Skin epidermis (tissue), 12 donors: ENCODE results near the gene EMC8.
"Not testable (repeated sequence)": the region's sequence is repeated elsewhere in the genome, so short reads cannot be mapped to it uniquely, and the experiment has no call there.

ENCODE experiments used
- H3K27ac ChIP-seq, 21 experiments: fragments of 200-600 bp; sonication (generic) in 11 of 21; one replicate each; pipeline ENCODE4 v1.5.0; 2020; ENCODE audit warnings: mild to moderate bottlenecking in 3 of 21, inconsistent platforms in 2 of 21, moderate library complexity in 2 of 21
- H3K4me3 ChIP-seq, 7 experiments: fragments of 200-600 bp; sonication (generic) in 2 of 7; one replicate each; pipeline ENCODE4 v1.5.0; 2020; ENCODE audit warnings: inconsistent platforms in 2 of 7, mild to moderate bottlenecking in 2 of 7, moderate library complexity in 1 of 7

The EMC8 gene

DNA sequence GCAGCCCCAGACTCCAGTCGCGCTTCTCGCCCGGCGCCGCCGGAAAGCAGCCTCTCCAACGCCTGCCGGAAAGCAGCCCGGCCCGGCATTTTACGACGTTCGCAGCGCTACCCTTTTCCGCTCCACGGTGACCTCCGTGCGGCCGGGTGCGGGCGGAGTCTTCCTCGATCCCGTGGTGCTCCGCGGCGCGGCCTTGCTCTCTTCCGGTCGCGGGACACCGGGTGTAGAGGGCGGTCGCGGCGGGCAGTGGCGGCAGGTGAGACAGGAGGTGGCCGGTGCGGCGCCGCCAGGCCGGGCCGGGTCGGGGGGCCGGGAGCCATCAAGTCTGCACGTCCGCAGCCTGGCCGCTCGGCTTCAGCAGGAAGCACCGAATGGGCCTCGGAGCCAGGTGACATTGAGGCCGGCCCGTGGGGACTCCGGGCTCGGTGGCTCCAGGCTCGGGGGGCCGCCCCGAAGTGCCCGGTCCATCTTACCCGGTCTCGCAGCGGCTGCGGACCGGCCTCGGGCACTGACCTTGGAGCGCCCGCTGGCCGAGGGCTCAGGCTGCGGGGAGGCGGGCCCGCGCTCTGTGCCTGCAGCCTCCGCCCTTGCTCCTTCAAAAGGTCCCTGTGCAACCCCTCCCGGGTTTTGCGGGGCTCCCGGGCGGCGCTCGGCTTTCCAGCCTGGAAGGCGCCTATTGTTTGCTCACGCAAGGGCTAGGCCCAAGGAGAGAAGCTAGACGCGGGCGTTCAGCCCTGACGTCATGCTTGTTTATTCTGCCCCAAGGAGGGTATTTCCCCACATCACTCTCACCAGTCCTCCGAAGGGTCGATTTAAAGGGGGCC is at the start of gene EMC8, which contains the start of gene COX4I1:
Gene EMC8, minus strand, starts transcription at position 48 of the 824 bp plus-strand sequence. CDS start 249 bp downstream, outside the sequence.
Gene COX4I1, plus strand, starts transcription at position 199 of the 824 bp plus-strand sequence. CDS start 1,511 bp downstream, outside the sequence.
- H3K4me3 ChIP-seq = peak within 1 kb of the TSS; percentile 83 to 99 (median 96)
- H3K27ac ChIP-seq = peak within 1 kb of the TSS; percentile 85 to 99 (median 94)

GRCh38 chr16:85848986-85849385 is 49.6 kb upstream of the EMC8 start:
- no peak overlapping the region for H3K4me3 ChIP-seq
- H3K27ac ChIP-seq = no peak overlapping the region

- H3K4me3 ChIP-seq = no peak overlapping the region
Measured at GRCh38 chr16:85847681-85848601, 48.6 kb upstream of the EMC8 start.

DNA sequence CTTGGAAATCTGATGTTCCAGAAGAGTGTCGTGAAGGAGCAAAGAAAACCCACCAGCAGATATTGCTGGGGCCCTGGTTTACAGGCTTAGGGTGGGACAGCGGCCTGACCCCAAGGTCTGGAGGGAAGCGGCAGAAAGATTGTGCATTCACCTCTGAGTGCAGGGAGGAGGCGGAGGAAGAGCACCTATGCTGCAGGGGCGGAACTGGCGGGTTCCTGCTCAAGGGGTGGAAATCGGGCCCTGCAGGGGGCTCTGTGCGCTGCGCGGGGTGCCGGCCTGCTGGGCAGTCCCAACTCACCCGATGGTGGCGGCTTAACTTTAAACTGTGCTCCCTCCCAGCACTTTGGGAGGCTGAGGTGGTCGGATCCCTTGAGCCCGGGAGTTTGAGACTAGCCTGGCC is 47.7 kb upstream of the EMC8 start:
- H3K4me3 ChIP-seq = no peak overlapping the region
- H3K27ac ChIP-seq = no peak overlapping the region

More at GRCh38 chr16:85847681-85848601, 48.6 kb upstream of the EMC8 start:
- H3K27ac ChIP-seq = no peak overlapping the region

GRCh38 chr16:85846461-85846860 is 47.1 kb upstream of the EMC8 start:
- H3K4me3 ChIP-seq = no peak overlapping the region
- H3K27ac ChIP-seq = no peak overlapping the region

DNA sequence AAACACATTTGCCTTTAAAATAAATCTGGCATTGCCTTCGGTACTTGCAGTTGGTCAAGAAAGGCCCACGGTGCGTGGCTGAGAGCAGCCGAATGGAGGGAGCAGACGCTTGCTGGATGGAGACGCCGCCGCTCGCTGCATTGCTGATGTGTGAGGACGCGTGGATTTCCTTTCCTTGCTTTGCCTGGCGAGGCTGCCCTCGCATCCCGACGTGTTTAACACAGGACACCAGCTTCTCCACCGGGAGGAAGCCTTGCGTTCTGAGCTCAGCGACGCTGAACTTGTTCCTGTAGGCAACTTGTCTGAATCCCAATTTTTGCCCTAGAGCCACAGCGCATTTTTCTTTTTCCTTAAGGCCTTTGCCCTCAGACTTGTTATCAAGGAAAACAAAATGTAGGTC is 45.9 kb upstream of the EMC8 start:
- no peak overlapping the region for H3K4me3 ChIP-seq

DNA sequence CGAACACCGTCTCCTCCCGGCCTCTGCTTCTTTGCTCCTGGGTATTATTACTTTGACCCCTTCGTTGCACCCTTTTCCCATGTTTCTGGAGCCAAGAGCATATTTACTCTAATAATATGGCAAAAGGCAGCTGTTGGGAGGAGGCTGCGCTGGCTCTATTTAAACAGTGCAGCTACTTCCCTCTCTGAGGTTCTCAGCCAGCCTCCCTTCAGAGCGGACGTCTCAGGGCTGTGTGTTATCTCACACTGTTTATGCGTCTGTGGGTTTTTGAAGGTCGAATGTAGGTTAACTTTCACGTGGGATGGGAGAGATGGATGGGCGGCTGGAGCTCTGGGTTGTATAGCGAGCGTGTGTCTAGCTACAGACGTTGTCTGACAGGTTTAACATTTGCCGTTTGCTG is 45.4 kb upstream of the EMC8 start:
- Histone ChIP-seq H3K4me3 (no peak overlapping the region), H3K27ac (no peak overlapping the region)

More for the DNA sequence above, 45.9 kb upstream of the EMC8 start:
- no peak overlapping the region for H3K27ac ChIP-seq

- Histone ChIP-seq H3K27ac (no peak overlapping the region), H3K4me3 (no peak overlapping the region)
Measured at GRCh38 chr16:85844169-85844481, 44.8 kb upstream of the EMC8 start.

DNA sequence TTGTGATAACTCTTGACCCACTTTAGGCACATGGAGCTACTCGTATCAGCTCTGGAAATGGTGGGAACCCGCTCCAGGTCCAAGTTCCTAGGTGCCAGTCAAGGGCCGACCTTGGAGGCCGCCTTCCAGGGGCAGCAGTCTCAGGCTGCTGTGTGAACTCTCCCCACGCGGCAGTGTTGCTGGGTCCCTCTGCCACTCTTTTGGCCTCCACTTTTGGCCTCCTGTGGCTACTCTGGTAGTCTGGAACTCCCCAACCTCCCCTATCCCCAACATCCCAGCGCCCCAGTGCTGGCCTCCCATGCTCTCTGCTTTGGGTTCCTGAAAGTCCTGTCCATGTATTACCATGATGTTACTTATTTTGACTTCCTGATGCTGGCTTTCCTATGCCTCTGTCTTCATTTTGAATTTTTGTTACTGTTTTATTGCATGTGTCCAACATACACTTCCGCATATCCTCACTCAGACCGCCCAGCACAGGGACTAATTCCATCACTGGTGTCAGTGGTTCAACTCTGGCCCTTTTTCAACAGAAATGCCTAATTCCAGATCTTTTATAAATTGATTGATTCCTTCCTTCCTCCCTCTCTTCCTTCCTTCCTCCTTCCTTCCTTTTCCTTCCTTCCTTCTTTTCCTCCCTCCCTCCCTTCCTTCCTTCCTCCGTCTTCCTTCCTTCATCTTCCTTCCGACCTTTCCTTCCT is 44.3 kb upstream of the EMC8 start:
- Histone ChIP-seq H3K27ac (no peak overlapping the region), H3K4me3 (no peak overlapping the region)

GRCh38 chr16:85842848-85843247 is 43.5 kb upstream of the EMC8 start:
- Histone ChIP-seq H3K4me3 (no peak overlapping the region), H3K27ac (no peak overlapping the region)

DNA sequence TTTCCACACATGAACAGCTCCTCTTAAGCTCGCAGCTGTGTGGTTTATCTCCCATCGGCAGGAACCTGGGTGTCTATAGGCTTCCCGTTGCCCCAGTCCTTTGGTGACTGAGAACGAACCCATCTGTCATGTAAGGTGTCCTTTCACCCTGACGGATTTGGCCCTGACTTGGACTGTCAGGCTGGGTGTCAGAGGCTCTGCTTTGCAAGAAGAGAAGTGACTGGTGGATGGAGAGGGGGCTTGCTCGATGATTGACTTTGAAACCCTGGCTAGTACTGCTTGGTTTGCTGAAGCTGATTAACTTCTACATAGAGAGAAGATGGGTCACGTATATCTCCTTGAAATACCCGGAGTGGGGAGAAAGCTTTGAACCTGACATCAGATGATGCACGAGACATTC is 43.1 kb upstream of the EMC8 start:
- H3K4me3 ChIP-seq = no peak overlapping the region

DNA sequence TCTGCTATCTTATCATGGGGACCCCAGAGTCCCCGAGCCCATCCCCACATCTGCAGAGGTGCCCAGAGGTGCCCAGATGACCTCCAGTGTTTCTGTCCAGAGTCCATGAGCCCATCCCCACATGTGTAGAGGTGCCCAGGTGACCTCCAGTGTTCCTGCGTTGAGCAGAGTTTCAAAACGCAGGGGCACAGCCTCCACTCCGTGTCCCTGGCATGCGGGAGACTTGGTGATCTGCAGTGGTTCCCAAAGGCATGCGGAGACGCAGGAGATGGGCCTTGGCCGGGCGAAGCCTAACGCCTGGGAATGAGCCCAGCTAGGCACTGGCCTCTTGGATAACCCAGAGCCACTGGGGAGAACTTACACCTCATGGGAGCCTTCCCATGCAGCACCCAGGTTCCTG is 41.5 kb upstream of the EMC8 start:
- no peak overlapping the region for H3K4me3 ChIP-seq
- H3K27ac ChIP-seq = no peak overlapping the region

More for the DNA sequence above, 43.1 kb upstream of the EMC8 start:
- no peak overlapping the region for H3K27ac ChIP-seq

- H3K27ac ChIP-seq = no peak overlapping the region
- H3K4me3 ChIP-seq = no peak overlapping the region
Measured at GRCh38 chr16:85840395-85840794, 41.1 kb upstream of the EMC8 start.

GRCh38 chr16:85839681-85840240 is 40.4 kb upstream of the EMC8 start:
- Histone ChIP-seq H3K4me3 (no peak overlapping the region), H3K27ac (no peak overlapping the region)

GRCh38 chr16:85838876-85839585 is 39.7 kb upstream of the EMC8 start:
- H3K27ac ChIP-seq = no peak overlapping the region
- H3K4me3 ChIP-seq = no peak overlapping the region

DNA sequence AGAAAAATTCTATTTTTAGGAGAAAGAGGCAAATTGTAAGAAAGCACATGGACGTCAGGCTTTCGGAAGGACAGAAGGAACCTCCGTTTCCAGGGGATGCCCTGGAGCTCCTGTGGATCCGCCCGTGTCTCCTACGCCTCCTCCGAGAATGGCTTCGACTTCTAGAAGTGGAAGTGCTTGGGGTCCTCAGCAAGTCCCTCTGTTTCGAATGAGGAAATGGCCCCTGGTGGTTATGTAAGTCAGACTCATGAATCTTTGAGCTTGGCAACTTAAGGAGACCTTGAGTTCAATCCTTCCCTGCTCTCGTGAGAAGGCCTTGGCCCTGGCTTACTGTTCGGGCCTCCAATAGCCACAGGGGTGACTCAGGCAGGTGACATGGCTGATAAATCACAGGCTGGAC is 39.0 kb upstream of the EMC8 start:
- Histone ChIP-seq H3K27ac (no peak overlapping the region), H3K4me3 (no peak overlapping the region)

- H3K4me3 ChIP-seq, H3K27ac ChIP-seq: not testable (repeated sequence)
Measured at GRCh38 chr16:85837654-85838053, 38.3 kb upstream of the EMC8 start.

DNA sequence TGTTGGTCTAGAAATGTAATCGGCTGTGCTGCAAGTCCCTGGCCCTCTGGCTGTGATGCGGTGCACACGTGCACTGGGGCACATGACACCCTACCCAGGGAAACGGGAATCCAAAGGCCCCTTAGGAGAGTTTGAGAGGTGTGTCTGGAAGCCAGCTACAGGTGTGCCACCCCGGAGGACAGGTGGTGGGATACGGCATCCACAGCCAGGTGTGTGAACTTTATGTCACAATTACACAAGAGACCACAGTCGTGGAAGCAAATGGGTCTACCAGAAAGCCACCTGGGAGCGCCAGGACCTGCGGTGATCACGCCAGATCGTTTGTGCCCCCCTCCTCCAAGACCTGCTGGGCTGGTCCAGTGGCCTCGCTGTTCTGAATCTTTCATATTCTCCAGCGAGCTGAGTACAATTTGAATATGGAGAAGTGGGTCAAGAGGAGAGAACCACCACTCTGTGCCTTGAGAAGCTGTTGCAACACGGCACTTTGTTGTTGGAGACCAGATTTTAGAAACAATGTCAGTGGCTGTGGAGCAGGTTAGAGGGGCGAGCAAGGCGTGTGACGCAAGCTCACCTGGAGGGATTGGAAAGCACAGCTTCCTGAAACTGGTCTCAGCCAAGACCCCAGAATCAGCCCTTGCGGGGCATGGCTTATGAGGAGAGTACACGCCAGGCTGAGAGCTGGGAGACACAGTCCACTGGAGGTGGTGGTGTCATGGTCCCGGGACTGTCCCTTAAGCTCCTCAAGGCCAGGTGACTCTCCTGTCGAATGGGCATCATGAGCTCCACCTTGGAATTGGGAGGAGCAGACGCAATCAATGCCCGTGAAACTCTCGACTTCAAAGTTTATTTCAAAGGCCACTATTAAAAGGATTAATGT is 37.6 kb upstream of the EMC8 start:
- Histone ChIP-seq H3K4me3 (no peak overlapping the region), H3K27ac (no peak overlapping the region)
